ENCODE data around the gene GREB1. TPM values are rescaled to one million over a fixed set of nuclear protein-coding genes. Genes with fewer than 3 reads are reported as not detected.

GREB1 gene
- total and polyA plus RNA-seq, 2 of the 13 experiments (the other 11 are each of a cell fraction or from before 2014, with no cell fraction given), result 31.3 to 61.2 TPM

DNA sequence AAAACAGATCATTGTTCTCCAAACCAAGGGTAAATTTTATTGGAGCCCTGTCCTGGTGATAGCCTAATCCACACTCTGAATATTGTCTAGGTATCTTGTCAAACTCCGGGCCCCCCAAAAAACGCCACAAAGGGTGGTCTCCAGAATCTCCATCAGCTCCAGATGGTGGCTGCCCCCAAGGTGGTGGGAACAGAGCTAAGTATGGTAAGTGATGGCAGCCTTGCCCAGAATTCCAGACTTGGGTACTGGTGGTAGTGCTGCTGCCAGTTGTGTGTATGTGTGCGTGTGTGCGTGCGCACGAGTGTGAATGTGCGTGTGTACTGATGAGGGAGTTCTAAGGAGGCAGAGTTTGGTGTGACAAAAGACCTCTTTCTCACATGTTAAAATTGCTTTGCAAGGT, 51.2 kb downstream of the GREB1 start:
- peaks cover 10% of the 10 kb centered on the region; the same call in 1 of the 2 replicates for H4K20me1 ChIP-seq (ENCODE audit: insufficient read depth, low read length)
- H3K4me2 ChIP-seq (ENCODE audit: low read depth, low read length), result no peak overlapping the region
- in situ Hi-C loops (cut with HindIII; ENCODE audit: extremely low pct_ligation_motif_present, low pct_unique_long_range_greater_than_20kb) (loop anchor here (10.0 kb wide), 1 partner anchor 450 kb away; a partner anchor contains a TSS), intact Hi-C loops (cut with micrococcal nuclease; ENCODE audit: unreplicated experiment) (loop anchor here (10.0 kb wide), 1 partner anchor 100 kb away; no protein-coding TSS in a partner anchor)
- TF ChIP-seq RBM22 (optimal IDR thresholded peaks at IDR 0.05; ENCODE audit: low read length) (peak; percentile 41), SAP130 (CRISPR knock-in tag; IDR thresholded peaks at IDR 0.05; ENCODE audit: low read depth) (no peak)
- no peaks in the 10 kb centered on the region for H3K9me3 ChIP-seq (ENCODE audit: low read length)
- BruUV-seq (replicated peaks), result no TSS peak
- WGBS (ENCODE audit: low lambda C conversion rate), result over 99% methylated on average over 7 of the region's 7 CpGs
- H3K9ac ChIP-seq (ENCODE audit: insufficient read depth, low read depth, low read length), result no peak overlapping the region
- no peak for FAIRE-seq
- no peak overlapping the region for H3K27ac ChIP-seq (ENCODE audit: extremely low read length, insufficient read depth, low read length)
- no peaks in the 10 kb centered on the region for H3K27me3 ChIP-seq (ENCODE audit: control insufficient read depth in 1 of 2, insufficient read depth in 2 of 2, low read length in 2 of 2)
- peaks cover 22% of the 10 kb centered on the region for H3K4me1 ChIP-seq (ENCODE audit: insufficient read depth, low read length)
- DNase-seq (ENCODE audit: low spot score), result no peak
- POLR2A ChIA-PET, result interaction anchor here (1.3 to 3.6 kb wide), 4 partner anchors 101 to 119 kb away, joined by 3 to 17 read pairs (median 8); partner anchors contain the start of gene E2F6
- peaks cover 56 to 82% of the 10 kb centered on the region in 2 experiments for H3K36me3 ChIP-seq (replicated peaks in 1 of 2; ENCODE audit: control insufficient read depth in 1 of 2, insufficient read depth in 2 of 2, low read length in 2 of 2)
- CTCF ChIA-PET (ENCODE audit: low intra/inter-chr PET ratio, low total read pairs), result interaction anchor here (1.5 to 5.8 kb wide), 2 partner anchors 107 to 453 kb away, joined by 6 to 193 read pairs; no protein-coding TSS in a partner anchor
- no peak overlapping the region for H2AFZ ChIP-seq (ENCODE audit: low read length)
- no peaks in the 10 kb centered on the region for H3K79me2 ChIP-seq (ENCODE audit: insufficient read depth, low read length)
- no peak for ATAC-seq
- H3K4me3 ChIP-seq (replicated peaks in 1 of 3; ENCODE audit: insufficient read depth in 1 of 3, low read depth in 2 of 3, low read length in 3 of 3), result no peak overlapping the region

DNA sequence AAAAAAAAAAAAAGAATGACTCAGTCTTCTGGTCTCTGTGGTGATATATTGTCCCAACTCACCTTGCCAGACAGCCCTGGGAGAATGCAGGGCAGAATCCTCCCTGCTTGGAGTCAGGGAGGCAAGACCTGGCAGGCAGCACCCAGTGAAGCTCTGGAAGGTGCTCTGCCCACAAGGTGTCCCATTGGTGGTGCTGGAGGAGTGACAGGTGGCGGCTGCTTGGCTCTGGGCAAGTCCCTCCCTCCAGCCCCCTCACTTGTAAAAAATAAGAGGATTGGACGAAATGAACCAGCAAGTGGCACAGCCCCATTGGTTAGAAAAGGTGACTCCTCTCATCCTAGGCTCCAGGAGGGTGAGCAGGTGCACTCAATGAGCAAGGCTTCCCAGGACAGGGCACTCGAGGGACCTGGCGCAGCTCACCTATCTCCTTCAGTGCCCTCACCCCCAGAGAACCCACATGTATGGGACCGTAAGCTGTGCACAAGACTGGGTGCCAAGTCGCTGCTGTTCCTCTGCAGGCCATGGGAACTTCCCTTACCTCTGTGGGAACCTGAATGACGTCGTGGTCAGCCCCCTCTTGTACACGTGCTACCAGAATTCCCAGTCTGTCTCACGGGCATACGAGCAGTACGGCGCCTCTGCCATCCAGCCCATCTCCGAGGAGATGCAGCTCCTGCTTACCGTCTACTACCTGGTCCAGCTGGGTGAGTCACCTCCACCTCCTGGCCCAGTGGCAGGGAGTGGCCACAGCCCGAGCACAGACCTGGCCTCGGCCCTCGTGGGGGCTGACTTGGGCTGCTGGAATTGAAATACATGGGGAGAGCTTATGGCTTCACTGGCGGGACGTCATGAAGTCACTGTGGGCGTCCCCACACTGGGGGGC, 54.6 kb downstream of the GREB1 start:
- DNase-seq (ENCODE audit: low spot score), result no peak
- TF ChIP-seq ZFP36L2 (CRISPR knock-in tag; IDR thresholded peaks at IDR 0.05) (no peak), ZNF572 (CRISPR knock-in tag; IDR thresholded peaks at IDR 0.05) (no peak), NCOA1 (CRISPR knock-in tag; IDR thresholded peaks at IDR 0.05) (no peak), POLR2G (IDR thresholded peaks at IDR 0.05; ENCODE audit: low read depth, low read length) (peak; percentile 47; the same call in 1 of the 2 replicates), TOE1 (CRISPR knock-in tag; IDR thresholded peaks at IDR 0.05) (no peak), ZNF816 (CRISPR knock-in tag; IDR thresholded peaks at IDR 0.05; ENCODE audit: borderline replicate concordance) (no peak)
- TF ChIP-seq, protein P1, sequence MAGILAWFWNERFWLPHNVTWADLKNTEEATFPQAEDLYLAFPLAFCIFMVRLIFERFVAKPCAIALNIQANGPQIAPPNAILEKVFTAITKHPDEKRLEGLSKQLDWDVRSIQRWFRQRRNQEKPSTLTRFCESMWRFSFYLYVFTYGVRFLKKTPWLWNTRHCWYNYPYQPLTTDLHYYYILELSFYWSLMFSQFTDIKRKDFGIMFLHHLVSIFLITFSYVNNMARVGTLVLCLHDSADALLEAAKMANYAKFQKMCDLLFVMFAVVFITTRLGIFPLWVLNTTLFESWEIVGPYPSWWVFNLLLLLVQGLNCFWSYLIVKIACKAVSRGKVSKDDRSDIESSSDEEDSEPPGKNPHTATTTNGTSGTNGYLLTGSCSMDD (CRISPR knock-in tag; IDR thresholded peaks at IDR 0.05), result no peak
- TF ChIP-seq, protein P2, sequence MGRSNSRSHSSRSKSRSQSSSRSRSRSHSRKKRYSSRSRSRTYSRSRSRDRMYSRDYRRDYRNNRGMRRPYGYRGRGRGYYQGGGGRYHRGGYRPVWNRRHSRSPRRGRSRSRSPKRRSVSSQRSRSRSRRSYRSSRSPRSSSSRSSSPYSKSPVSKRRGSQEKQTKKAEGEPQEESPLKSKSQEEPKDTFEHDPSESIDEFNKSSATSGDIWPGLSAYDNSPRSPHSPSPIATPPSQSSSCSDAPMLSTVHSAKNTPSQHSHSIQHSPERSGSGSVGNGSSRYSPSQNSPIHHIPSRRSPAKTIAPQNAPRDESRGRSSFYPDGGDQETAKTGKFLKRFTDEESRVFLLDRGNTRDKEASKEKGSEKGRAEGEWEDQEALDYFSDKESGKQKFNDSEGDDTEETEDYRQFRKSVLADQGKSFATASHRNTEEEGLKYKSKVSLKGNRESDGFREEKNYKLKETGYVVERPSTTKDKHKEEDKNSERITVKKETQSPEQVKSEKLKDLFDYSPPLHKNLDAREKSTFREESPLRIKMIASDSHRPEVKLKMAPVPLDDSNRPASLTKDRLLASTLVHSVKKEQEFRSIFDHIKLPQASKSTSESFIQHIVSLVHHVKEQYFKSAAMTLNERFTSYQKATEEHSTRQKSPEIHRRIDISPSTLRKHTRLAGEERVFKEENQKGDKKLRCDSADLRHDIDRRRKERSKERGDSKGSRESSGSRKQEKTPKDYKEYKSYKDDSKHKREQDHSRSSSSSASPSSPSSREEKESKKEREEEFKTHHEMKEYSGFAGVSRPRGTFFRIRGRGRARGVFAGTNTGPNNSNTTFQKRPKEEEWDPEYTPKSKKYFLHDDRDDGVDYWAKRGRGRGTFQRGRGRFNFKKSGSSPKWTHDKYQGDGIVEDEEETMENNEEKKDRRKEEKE (IDR thresholded peaks at IDR 0.05), result no peak
- TF ChIP-seq, protein P3, sequence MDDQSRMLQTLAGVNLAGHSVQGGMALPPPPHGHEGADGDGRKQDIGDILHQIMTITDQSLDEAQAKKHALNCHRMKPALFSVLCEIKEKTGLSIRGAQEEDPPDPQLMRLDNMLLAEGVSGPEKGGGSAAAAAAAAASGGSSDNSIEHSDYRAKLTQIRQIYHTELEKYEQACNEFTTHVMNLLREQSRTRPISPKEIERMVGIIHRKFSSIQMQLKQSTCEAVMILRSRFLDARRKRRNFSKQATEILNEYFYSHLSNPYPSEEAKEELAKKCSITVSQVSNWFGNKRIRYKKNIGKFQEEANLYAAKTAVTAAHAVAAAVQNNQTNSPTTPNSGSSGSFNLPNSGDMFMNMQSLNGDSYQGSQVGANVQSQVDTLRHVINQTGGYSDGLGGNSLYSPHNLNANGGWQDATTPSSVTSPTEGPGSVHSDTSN (CRISPR knock-in tag; IDR thresholded peaks at IDR 0.05; ENCODE audit: borderline replicate concordance), result no peak

More for the DNA sequence above, 54.6 kb downstream of the GREB1 start:
- Histone ChIP-seq H2AFZ (ENCODE audit: low read length) (no peak overlapping the region), H3K27me3 (ENCODE audit: control insufficient read depth in 1 of 2, insufficient read depth in 2 of 2, low read length in 2 of 2) (no peaks in the 10 kb centered on the region), H3K79me2 (ENCODE audit: insufficient read depth, low read length) (no peaks in the 10 kb centered on the region), H3K36me3 (replicated peaks in 1 of 2; ENCODE audit: control insufficient read depth in 1 of 2, insufficient read depth in 2 of 2, low read length in 2 of 2) (peaks cover 51 to 87% of the 10 kb centered on the region in 2 experiments), H3K4me2 (ENCODE audit: low read depth, low read length) (no peak overlapping the region), H3K27ac (ENCODE audit: extremely low read length, insufficient read depth, low read length) (no peak overlapping the region), H3K9me3 (ENCODE audit: low read length) (no peaks in the 10 kb centered on the region), H4K20me1 (ENCODE audit: insufficient read depth, low read length) (peaks cover 3% of the 10 kb centered on the region; the same call in 1 of the 2 replicates), H3K9ac (ENCODE audit: insufficient read depth, low read depth, low read length) (no peak overlapping the region), H3K4me1 (ENCODE audit: insufficient read depth, low read length) (peaks cover 18% of the 10 kb centered on the region), H3K4me3 (replicated peaks in 1 of 3; ENCODE audit: insufficient read depth in 1 of 3, low read depth in 2 of 3, low read length in 3 of 3) (no peak overlapping the region)
- BruUV-seq (replicated peaks), result no TSS peak
- WGBS (ENCODE audit: low lambda C conversion rate), result 98% methylated on average over 21 of the region's 21 CpGs
- no peak for FAIRE-seq
- POLR2A ChIA-PET, result no interaction called here
- intact Hi-C loops (cut with micrococcal nuclease; ENCODE audit: unreplicated experiment) (loop anchor here (10.0 kb wide), 1 partner anchor 96 kb away; no protein-coding TSS in a partner anchor), in situ Hi-C loops (cut with HindIII; ENCODE audit: extremely low pct_ligation_motif_present, low pct_unique_long_range_greater_than_20kb) (loop anchor here (10.0 kb wide), 1 partner anchor 454 kb away; a partner anchor contains a TSS)
- peak; percentile 2; the same call in 2 of the 3 replicates for ATAC-seq
- CTCF ChIA-PET (ENCODE audit: low intra/inter-chr PET ratio, low total read pairs), result interaction anchor here (1.1 kb wide), 1 partner anchor 39 kb away, joined by 3 read pairs; no protein-coding TSS in a partner anchor

Measured in HepG2 (cell line).